HG03095 (cell line): Measurements from ENCODE around the gene KCNF1.

Experiments
- ATAC-seq: cut with Tn5 transposase; IDR thresholded peaks from one replicate; pipeline ENCODE4 v1.9.1; 2021; ENCODE audit warnings: moderate library complexity; ENCODE audit not compliant: unreplicated experiment

KCNF1 gene

DNA sequence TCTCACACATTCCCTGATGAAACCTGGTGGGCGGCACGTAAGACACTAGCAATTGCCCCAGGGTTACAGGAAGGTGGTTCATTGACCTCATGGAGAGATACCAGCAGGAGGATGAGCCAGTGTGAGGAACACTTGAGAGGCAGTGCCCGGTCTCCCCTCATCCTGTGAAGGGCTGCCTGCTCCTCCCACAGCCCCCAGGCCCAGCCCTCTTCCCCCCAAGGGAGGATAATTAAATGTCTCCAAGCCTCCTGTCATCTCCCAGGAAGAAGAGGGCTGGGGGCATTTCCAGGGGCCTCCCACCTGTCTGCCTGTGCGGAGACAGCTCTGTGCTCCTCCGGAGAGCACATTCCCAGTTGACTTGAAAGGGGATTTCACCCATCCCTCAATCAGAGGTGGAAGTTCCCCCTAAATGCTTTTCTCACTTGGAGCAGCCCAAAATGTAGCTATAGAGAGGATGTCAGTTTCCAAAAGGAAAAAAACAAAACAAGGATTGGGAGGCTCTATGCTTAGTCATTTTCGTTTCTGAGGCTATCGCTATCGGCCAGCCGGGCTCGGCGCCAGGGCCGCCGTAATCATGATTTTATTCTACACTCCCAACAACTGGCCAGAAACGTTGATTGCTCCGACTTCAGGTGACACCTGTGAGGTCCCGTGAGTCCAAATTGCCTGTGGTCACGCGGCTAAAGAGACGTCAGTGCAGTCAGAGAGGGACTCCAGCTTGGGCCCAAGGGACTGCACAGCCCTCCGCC lies 7.1 kb downstream of the KCNF1 start:
- ATAC-seq = no peak

DNA sequence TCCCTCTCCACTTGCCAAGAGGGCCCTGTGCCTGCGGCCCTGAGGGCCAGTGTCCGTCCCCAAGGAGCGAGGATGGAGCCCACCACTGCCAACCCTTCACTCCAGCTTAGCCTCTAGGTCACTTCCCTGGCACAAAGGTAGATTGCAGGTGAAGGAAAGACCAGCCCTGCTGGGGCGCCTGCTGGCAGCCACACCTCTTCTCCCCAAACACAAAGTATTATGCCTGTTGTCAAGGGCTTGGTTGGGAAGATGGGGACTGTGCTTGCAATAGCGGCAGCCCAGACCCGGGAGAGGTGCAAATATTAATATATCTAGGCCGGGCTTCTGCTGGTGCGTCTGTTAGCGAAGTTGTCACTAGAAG lies 7.7 kb downstream of the KCNF1 start:
- ATAC-seq = no peak

DNA sequence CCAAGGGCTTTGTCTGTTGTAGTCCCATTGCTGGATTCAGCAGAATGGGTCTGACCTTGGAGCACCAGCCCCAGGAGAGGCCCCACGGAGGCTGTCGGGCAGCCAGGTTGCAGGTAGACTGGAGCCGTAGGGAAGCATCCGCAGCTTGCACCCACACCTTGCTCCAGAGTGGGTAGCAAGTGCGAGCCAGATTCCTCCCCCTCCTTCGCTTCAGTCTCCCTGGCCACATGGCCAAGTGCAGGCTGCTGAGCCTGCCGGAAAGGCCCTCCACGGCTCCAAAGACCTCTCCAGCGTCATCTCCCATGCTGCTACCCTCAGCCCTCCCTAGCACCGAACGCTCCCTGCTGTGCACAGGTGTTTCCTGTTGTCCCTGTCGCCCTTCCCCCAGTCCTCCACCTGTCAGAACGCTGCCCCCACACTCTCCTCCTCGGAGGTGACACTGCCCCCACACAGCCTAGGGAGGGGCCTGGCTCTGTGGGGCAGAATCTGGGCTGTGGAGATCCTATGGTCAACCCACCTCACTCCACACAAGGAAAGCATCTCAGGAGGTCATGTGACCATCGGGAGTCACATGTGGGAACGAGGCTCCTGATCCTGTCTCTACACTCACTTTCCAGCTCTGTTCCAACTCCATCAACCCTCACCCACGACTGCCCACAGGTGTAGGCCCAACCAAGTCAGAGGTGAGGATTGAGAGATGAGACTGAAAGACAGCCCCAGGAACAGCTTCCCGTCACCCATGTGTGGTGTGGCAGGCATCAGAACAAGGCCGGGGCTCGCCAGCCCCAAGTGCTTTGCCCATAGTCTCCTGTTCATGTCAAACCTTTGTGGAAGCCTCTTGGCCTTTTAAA lies 8.3 kb downstream of the KCNF1 start:
- ATAC-seq = no peak

DNA sequence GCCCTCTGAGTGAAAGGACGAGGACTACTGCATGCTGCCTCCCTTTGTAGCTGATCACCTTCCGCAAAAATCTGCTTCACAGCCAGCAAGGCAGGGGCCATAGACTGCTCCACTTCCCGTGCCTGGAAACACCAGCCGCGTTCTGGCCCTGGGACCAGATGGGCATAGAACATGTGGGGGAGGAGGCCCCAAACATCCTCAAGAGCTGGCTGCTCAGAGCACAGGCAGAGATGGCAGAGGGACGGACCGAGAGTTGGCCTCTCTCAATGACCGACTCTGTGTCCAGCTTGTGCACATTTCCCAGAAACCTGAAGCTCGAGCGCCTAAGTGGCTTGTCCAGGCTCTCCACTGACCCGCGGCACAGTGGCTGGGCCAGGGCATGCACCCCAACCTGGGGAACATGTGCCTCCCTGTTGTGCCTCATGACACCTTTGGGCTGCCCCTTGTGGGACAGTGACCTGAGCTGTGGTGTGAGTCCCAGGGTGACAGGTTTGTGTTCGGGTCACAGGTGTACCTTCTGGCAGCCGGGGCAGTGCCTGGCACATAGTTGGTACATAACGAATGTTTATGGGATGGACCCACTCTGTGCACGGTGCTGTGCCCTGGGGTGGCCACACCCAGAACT lies 9.1 kb downstream of the KCNF1 start:
- no peak for ATAC-seq

DNA sequence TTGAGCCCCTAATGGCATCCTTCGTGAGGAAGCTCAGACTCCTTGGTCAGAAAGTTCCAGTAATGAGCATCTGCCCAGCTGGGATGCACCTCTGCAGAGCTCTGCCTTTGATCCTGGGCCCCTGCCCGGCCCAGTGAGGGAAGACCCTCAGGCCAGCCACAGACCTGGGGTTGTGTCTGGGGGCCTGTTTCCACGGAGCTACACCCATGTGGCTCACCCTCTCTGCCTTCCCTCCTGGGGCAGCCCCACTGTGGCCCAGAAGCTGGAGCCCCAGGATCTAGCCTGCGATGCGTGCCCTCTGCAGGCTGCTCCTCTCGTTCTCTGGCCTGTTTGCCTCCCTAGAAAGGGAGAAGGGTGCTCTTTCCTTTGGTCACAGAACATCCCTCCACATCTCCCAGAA lies 9.8 kb downstream of the KCNF1 start:
- ATAC-seq = no peak

DNA sequence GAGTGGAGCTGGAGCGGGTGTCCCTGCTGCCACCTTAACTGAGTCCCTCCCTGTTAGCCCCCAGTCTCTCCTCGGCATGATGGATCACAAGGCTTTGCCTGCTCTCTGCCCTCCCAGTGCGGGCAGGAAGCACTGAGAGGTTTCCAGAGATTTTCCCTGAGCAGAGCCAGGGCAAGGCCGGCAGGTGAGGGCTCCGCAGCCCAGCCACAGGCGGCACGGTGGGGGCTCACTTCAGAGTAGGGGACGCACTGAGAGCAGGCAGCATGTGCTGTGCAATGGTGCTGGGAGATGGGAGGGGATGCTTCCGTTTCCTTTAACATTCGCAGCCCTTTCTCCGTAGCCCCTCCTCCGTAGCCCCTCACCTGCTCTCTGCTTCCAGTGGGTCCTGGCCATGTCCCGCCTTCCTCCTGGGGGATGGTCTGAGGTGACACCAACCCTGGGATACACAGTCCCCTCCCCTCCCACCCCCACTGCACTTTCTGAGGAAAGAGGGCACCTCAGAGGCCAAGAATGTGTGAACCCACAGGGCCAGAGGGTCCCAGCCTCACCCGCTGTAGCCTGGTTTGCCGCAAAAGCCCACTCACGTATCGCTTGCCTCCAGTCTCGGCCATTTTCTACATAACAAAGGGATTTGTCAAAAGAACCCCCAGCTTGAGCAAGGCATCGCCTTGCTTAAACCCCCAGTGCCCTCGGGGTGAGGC lies 10.7 kb downstream of the KCNF1 start:
- no peak for ATAC-seq

DNA sequence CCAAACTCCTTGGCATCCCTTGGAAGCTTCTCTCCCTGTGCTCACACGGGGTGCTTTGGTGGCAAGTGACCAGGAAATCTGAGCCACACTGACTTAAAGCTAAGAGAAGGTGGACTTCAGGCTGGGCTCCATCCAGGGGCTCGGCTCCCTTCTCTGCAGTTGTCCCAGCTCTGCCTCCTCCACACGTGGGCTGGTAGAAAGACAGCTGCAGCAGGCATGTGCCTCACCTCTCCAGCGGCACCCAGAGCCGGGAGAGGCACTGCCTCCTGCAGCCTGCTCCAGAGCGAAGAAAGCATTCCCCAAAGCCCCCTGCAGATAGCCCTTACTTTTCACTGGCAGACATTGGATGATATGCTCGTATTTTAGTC lies 11.3 kb downstream of the KCNF1 start:
- no peak for ATAC-seq

DNA sequence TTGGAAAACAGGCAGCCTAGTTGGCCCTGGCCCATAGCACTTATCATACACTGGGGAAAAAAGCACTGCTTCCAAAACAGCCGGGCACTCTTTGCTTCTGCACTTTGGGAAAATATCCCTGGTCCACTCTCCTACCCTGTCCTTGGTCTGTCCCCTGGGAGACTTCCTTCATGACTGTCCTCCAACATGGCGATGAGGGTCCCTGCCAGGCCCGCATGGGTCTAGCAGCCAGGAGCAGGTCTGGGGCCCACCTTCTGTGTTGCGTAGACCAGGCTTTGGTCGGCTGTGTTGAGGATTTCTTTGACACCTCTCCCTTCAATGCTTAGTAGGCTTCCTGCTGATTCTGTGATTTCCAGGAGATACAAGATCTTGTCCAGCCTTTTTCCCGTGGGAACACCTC lies 12.2 kb downstream of the KCNF1 start:
- no peak for ATAC-seq

DNA sequence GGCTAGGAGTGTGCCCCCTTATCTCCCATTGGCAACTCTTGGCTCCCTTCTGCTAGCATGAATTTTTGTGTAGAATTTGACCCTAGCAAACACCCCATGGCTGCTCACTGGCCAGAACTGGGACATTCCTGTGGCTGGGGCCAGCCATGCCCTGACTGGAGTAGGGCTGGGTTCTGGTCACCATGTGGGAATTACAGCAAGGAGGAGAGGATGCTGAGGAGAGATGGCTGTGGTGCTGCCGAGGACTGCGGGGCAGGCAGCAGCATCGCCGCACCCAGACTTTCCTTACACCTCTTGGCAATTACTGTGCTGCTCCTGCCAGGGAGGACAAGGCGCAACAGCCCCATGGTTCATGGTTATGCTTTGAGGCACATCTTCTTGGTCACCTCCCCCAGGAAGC lies 12.7 kb downstream of the KCNF1 start:
- ATAC-seq = no peak

DNA sequence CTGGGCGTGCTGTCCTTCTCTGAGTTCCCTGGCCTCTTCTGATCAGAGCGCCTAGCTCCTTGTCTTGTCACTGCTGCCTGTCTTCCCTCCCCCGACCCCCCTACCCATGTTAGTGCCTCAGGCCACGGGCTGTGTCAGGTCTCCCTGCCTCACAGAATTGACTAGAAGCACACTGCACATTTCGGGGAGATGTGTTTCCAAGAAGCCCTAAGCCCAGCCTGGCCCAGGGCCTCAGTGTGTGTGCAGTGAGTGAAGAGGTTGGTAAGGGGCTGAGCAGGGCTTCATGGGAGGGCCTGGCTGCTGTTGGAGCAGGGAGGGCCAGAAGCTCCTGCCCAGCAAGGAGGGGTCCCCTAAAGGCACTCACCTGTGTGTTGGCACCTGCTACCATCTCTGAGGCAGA lies 13.1 kb downstream of the KCNF1 start:
- ATAC-seq = no peak

DNA sequence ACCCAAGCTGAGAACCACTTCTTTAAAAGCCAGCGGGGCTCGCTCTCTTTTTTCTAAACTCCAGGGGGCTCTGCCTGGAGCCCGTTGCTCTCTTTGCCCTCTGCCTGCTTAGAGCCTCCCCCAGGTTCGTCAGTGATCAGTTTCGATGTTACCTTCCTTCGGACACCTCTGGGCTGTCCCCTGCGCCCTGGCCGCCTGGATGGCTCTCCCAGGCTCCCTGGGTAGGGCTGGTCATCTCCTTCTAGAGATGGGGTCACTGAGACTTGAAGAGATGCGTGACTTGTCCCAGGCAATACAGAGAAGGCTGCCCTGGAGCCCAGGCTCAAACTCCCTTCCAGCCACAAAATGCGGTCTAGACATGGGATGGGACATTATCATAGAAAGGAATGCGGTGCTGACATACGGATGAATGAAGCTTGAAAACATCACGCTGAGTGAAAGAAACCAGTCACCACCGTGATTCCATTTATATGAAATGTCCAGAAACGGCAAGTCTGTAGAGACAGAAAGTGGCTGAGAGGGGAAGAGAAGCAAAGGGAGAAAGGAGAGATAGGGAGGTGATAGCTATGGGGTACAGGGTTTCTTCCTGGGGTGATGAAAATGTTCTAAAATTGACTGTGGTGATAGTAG lies 14.6 kb downstream of the KCNF1 start:
- ATAC-seq = no peak

DNA sequence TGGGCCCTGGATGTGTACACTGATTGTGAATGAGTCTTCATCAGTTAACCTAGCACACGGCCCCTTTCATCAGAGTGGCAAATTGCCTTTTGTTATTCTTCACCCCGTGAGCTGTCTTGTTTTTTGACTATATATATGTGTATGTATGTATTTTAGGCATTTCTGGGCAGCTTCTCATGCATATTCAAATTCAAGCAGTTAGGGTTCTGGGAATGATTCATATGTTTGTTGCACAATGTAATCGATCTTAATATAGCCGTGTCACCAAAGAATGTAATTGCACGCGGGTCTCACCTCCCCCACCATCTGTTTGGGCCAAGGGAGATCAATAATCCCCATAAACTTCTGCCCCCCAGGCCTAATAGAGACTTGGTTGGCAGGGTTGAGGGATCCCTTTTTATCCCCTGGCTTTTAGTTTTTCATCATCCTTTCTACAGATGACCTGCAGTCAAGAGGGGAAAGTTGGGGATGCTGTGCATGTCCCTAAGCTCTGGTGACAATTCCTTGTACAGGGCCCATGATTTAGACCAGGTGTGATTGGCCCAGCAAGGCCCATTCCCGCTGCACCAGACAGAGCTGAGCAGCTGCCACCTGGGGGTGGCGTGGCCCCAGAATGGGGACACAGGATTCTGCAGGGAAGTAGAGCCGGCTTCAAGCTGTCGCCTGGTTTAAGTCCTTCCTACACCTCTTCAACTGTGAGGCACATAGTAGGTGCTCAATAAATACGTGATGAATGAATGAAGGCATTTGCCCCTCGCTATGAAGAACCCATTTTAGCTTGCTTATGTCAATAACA lies 19.2 kb downstream of the KCNF1 start:
- ATAC-seq = no peak

DNA sequence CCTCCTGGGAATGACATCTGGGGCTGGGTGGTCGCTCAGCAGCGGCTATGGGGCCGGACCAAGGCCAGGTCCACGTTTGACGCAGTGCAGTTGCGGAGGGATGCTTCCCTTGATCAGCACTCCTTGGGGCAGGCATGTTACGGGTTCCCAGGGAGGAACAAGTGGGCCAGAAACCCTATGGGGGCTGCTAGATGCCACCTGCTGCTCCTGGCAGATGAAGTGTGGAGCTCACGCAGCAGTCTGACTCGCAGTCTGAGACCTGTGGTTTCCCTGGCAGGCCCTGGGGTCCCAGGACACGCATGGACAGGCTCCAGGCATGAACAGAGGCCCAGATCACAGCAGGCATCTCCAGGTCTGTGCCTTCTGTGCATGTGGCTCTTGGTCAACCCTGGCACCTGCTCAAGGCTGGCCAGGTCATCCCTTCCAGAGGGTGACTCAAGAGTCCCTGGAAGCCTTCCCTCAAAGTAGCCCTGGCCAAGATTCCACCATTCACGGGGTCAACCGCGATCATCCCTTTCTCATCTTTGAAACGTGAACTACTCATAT lies 20.0 kb downstream of the KCNF1 start:
- no peak for ATAC-seq

DNA sequence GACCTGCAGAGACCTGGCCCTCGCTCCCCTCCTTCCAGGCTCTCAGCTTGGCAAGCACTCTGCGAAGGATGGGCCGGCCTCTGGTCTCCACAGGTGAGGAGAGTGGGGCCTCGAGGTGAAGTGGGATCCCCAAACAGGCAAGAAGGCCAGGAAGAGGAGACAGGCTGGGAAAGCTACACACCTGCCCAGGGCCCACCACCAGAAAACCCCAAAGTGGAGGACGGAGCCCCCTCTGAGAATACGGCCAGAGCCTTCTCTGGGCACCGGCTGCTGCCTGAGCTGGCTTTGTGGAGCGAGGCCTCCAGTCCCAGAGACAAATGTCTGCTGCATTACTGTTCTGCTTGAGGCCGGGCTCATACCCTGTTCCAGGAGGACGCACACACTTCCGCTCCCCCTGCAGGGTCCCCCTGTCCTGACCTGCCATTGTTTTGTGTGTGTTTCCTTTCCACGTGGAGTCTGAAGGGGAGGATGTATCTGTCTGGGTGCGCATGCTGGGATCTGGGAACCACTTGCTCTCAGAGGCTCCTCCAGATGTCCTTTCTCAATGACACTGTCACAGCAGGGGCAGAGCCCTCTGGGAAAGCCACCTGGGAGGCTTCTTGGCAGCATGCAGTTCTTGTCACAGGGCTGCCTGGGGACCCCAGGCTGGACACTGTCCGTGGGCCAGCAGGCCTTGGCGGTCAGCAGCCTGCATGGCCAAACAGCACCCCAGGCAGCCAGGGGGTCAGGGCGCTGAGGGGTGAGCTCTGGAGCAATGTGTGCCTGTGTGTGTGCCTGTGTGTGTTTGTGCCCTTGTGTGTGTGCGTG lies 20.8 kb downstream of the KCNF1 start:
- ATAC-seq = no peak

DNA sequence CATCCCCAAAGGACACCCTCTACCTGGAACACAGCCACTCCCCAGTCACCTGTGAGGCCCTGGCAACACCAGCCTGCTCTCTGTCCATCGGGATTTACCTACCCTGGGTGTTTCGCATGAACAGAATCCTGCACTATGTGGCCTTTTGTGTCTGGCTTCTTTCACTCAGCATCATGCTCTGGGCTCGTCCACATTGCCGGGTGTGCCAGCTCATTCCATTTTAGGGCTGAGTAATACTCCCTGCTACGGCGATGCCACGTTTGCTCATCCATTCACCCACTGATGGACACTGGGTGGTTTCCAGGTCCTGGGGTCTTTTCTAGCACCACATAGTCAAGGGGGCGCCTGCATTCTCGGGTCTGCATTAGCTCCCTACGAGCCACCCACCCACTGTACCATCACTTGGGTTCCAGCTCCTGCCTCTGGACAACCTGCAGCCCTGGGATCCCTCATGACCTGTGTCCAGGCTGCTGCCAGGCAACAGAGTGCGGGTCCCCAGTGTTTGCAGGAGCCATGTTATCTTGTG lies 22.0 kb downstream of the KCNF1 start:
- no peak for ATAC-seq

DNA sequence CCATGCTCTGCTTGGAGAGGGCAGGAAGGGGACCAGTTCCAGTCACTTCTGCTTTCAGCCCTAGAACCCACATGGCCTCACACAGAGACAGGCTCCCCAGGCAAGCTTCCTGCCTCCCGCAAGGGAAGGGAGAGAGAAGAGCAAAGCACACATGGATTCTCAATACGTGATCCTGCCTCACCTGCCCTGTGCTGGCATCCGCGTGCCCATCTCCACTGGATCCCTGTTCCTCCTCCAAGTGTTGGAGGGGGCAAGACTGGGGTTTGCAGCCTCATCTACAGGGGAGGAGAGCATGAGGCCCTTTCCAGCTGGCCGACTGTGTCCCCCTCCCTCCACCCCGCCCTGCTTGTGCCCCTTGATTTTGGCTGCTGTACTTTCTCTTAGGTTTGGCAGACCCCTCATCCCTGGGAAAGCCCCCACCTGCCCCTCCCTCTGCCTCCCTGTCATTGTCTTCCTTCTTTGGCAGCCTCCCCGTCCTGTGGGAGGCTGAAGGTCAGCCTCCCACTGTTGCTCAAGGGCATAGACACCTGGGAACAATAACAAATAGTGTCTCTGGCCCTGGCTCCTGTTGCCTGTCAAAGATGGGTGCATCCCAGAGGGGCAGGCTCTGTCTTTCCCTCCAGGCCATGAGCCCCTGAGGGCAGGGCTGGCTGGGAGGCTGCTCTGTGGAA lies 22.7 kb downstream of the KCNF1 start:
- ATAC-seq = no peak

DNA sequence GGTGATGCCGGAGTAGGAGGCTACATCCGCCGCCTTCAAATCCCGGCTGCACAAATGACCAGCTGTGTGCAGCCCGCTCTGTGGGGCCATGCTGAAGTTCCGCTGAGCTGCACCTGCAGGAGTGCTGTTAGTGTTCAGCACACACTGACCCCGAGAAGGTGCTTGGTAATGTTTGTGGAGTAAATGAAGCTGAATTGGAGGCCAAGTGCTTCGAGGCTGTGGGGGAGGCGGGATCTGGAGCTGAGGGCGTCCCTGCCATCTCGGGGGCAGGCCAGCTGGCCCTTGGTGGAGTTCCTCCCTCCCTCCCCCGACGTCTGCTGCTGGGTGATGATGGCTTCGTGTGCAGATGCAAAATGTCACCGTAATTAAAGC lies 23.2 kb downstream of the KCNF1 start:
- ATAC-seq = no peak

DNA sequence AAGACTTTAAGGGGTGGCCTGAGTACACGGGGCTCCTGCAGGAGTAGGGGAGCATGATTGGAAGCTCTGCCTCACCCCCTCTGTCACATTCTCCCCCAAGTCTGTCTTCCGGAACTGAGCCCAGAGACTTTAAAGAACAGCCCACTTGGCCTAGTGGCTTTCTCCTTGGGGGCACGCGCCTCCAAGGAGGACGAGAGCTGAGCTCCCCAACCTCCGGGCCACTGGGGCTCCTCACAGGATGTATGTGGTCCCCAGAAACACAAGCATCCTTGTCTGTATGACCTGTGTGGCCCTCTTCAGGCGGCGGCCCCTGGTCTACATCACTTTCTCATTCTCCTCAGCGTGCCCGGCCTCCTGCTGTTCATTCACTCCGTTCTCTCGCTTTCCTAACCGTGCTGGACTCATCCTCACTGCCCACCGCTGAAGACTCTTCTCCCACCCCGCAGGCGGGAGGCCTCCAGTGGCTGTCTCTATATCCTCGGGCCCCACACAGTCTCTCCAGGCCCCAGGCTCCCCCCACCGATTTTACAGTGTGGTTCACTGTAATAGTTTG lies 23.7 kb downstream of the KCNF1 start:
- no peak for ATAC-seq
